Stimulated activated CD8-positive, alpha-beta memory T cell treated with anti-CD3 and anti-CD28 coated beads, Interleukin-4, amount 100 ng/mL, for 24 hours (primary cell): Measurements from ENCODE around the gene FBLN2.

ENCODE experiments used
- DNase-seq: peaks from one replicate; pipeline ENCODE4 v3.0.0-alpha.2; 2020; ENCODE audit warnings: low read depth

The FBLN2 gene

GRCh38 chr3:13665582-13666226 is 116.8 kb downstream of the FBLN2 start:
- DNase-seq, result no peak

GRCh38 chr3:13666227-13666619 is 117.3 kb downstream of the FBLN2 start:
- no peak for DNase-seq

GRCh38 chr3:13666781-13667709 is 118.1 kb downstream of the FBLN2 start:
- no peak for DNase-seq

DNA sequence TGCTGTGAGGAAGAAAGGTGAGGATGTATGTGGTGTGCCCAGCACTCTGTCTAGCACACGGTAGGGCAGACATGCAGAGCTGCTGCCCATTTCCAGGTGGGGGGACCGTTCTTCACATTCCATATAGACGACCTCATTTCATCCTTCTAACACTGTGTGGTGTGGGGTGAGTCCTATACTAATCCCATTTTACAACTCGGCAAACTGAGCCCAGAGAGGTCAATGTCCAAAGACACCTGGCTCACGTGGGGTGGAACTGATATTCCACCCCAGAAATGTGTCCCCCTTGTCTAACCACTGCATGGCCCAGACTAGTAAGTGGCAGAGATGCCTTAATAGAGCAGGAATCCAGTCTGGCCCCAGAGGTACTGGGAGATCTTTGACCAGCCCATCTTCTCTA is 119.2 kb downstream of the FBLN2 start:
- no peak for DNase-seq

- DNase-seq, result no peak
These were observed 120.5 kb downstream of the FBLN2 start for GRCh38 chr3:13669457-13669856.

- DNase-seq, result no peak
These were observed 121.4 kb downstream of the FBLN2 start for GRCh38 chr3:13670292-13670691.

GRCh38 chr3:13671482-13672233 is 122.7 kb downstream of the FBLN2 start:
- DNase-seq, result no peak

DNA sequence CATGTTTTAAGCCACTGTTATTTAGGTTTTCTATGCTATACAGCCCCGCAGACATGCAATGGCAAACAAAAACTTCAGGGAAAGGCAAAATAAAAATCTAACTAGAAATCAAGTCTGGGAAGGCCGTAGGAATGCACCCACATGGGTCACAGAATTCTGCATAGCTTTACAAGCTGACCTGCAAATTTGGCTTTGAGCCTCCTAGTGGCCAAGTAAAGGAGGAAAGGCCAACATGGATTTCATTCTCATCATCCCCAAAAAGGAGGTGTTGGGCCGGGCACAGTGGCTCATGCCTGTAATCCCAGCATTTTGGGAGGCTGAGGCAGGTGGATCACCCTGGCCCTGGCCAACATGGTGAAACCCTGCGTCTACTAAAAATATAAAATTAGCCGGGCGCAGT is 124.3 kb downstream of the FBLN2 start:
- no peak for DNase-seq

- no peak for DNase-seq
These were observed 125.7 kb downstream of the FBLN2 start for GRCh38 chr3:13674538-13675185.

GRCh38 chr3:13676356-13677017 is 127.6 kb downstream of the FBLN2 start:
- DNase-seq, result no peak

DNA sequence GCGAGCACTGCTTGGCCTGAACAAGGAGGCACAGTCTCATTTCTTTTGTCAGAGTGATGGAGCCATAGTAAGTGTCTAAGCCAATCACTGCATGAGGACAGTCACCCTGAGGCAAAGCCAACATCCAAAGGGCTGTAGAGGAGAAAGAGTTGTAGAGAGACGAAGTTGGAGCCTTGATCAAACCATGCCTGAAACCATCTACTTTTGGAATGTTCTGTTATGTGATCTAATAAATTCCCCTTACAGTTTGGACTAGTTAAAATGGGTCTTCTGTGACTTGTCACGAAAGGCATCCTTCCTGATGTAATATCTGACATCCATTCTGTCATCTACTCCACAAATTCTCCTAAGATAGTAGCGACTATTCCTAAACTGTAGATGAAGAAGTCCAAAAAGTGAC is 128.3 kb downstream of the FBLN2 start:
- no peak for DNase-seq

DNA sequence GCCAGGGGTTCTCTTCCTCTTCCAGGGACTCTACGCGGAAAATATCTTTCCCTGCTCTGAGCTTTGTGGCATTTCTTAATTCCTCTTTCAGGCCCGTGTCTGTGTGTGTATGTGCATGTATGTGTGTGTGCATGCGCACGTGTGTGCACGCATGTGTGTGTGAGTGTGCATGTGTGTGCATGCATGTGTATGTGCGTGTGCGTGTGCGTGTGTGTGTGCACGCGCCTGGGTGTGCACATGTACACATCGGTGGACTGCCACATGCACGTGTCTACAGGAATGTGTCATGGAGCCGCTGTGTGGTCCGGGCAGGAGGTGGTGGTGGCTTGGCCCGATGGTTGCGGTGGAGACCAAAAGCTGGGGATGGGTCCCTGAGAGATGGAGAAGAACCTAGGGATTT is 133.0 kb downstream of the FBLN2 start:
- DNase-seq, result no peak

GRCh38 chr3:13682331-13683013 is 133.5 kb downstream of the FBLN2 start:
- no peak for DNase-seq

DNA sequence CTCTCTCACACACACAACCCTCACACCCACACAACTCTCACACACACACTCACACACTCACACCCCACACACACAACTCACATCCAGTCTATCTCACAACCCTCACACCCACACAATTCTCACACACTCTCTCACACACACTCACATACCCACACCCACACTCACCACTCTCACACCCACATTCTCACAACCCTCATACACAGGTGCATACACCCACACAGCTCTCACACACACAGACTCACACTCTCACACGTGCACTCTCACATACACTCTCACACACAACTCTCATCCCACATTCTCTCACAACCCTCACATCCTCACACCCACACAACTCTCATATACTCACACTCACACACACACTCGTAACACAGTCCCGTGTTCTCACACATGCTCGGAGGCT is 134.4 kb downstream of the FBLN2 start:
- DNase-seq, result no peak

GRCh38 chr3:13683772-13684171 is 134.8 kb downstream of the FBLN2 start:
- DNase-seq, result no peak

GRCh38 chr3:13684350-13684749 is 135.4 kb downstream of the FBLN2 start:
- no peak for DNase-seq

GRCh38 chr3:13684854-13685253 is 135.9 kb downstream of the FBLN2 start:
- no peak for DNase-seq

DNA sequence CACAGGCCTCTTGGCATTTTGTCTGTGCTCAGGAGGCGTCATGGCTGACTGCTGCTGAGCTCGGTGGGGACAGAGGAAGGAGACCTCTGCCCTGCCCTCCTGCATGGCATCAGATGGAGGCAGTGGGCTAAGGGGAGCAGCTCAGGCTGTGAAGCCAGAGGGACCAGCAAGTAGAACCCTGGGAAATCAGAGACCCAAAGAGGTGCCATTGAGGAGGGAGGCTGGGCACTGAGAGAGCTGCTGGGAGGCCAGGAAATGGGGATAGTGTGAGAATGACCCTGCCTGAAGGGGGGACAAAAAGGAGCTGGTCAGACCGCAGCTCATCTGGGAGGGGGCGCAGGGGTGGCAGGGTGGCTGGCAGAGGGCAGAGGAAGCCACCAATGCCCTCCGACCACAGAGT is 136.8 kb downstream of the FBLN2 start:
- no peak for DNase-seq

GRCh38 chr3:13686367-13687160 is 137.6 kb downstream of the FBLN2 start:
- DNase-seq, result no peak

DNA sequence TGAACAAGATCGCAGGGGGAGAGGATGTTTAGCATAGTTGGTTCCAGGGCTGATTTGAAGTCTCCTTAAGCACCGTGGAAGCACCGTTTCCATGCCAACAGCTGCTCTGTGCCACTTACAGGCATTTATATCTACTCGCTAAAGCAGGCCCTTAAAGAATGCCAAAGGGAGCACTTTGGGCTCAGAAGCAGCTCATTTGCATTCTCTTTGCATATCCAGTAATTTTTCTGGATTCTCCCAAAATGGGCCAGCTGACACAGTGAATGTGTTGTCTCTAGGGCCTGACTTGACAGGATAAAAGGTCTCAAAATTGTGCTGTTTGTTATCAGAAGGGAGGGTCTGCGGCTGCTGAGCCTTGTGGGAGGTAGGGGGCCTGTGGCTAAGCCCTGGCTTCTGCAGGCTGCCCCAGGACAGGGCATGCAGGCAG is 138.6 kb downstream of the FBLN2 start:
- DNase-seq, result no peak
